HG03045 (cell line): ENCODE data around the gene CNOT6.

Experiments
- ATAC-seq: cut with Tn5 transposase; IDR thresholded peaks from one replicate; pipeline ENCODE4 v1.9.1; 2021; ENCODE audit warnings: mild to moderate bottlenecking, moderate library complexity; ENCODE audit not compliant: unreplicated experiment

CNOT6 gene

GRCh38 chr5:180558232-180558631 lies 64.1 kb downstream of the CNOT6 start:
- no peak for ATAC-seq

GRCh38 chr5:180563994-180564393 lies 69.8 kb downstream of the CNOT6 start:
- no peak for ATAC-seq

- ATAC-seq: no peak
Observed at GRCh38 chr5:180568914-180569313, 74.7 kb downstream of the CNOT6 start.

GRCh38 chr5:180575571-180575970 lies 81.4 kb downstream of the CNOT6 start:
- no peak for ATAC-seq

- no peak for ATAC-seq
Observed at GRCh38 chr5:180580681-180581080, 86.5 kb downstream of the CNOT6 start.

- no peak for ATAC-seq
Observed at GRCh38 chr5:180583738-180584137, 89.6 kb downstream of the CNOT6 start.

- no peak for ATAC-seq
Observed at GRCh38 chr5:180586204-180586603, 92.0 kb downstream of the CNOT6 start.

- ATAC-seq: no peak
Observed at GRCh38 chr5:180586870-180587269, 92.7 kb downstream of the CNOT6 start.

GRCh38 chr5:180589771-180590542 lies 95.8 kb downstream of the CNOT6 start:
- no peak for ATAC-seq

- ATAC-seq: no peak
Observed at GRCh38 chr5:180590543-180591310, 96.5 kb downstream of the CNOT6 start.

GRCh38 chr5:180591311-180591887 lies 97.2 kb downstream of the CNOT6 start, which contains the start of gene SCGB3A1:
Gene SCGB3A1, minus strand, starts transcription at chr5:180591499. Its CDS starts 37 bp downstream, at chr5:180591462.
- no peak for ATAC-seq

GRCh38 chr5:180592176-180592575 lies 98.0 kb downstream of the CNOT6 start:
- no peak for ATAC-seq

- no peak for ATAC-seq
Observed at GRCh38 chr5:180593446-180594206, 99.4 kb downstream of the CNOT6 start.

- ATAC-seq: no peak
Observed at GRCh38 chr5:180594311-180595045, 100.3 kb downstream of the CNOT6 start.

- ATAC-seq: no peak
Observed at GRCh38 chr5:180595046-180595379, 100.8 kb downstream of the CNOT6 start.

- no peak for ATAC-seq
Observed at GRCh38 chr5:180595381-180596114, 101.4 kb downstream of the CNOT6 start.

- ATAC-seq: no peak
Observed at GRCh38 chr5:180596115-180596667, 102.0 kb downstream of the CNOT6 start.

GRCh38 chr5:180596668-180597231 lies 102.6 kb downstream of the CNOT6 start:
- ATAC-seq: no peak

GRCh38 chr5:180598316-180598701 lies 104.1 kb downstream of the CNOT6 start:
- ATAC-seq: no peak
